Measurements from ENCODE around the gene EPN3.

DNA sequence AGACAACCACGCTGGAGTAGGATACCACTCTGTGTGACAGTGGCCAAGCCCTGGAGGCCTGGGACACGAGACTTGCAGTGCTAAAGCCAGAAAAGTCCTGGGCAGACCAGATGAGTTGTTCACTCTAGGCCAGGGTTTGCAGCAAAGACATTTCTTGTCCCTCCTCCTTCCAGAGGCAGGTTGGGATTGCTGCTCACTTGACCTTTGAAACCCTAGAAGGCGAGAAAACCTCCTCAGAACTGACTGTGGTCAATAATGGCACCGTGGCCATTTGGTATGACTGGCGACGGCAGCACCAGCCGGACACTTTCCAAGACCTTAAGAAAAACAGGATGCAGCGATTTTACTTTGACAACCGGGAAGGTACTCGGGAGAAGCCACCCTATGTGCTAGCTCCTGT is 9.8 kb upstream of the EPN3 start:
- TF ChIP-seq, protein P1, sequence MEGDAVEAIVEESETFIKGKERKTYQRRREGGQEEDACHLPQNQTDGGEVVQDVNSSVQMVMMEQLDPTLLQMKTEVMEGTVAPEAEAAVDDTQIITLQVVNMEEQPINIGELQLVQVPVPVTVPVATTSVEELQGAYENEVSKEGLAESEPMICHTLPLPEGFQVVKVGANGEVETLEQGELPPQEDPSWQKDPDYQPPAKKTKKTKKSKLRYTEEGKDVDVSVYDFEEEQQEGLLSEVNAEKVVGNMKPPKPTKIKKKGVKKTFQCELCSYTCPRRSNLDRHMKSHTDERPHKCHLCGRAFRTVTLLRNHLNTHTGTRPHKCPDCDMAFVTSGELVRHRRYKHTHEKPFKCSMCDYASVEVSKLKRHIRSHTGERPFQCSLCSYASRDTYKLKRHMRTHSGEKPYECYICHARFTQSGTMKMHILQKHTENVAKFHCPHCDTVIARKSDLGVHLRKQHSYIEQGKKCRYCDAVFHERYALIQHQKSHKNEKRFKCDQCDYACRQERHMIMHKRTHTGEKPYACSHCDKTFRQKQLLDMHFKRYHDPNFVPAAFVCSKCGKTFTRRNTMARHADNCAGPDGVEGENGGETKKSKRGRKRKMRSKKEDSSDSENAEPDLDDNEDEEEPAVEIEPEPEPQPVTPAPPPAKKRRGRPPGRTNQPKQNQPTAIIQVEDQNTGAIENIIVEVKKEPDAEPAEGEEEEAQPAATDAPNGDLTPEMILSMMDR (IDR thresholded peaks at IDR 0.05; ENCODE audit: poor library complexity) = no peak
- TF ChIP-seq EZH2 (IDR thresholded peaks at IDR 0.05; ENCODE audit: borderline replicate concordance) = no peak
